Pulmonary artery endothelial cell (primary cell): ENCODE results near the gene TMCC3. TPM values are rescaled to one million over a fixed set of nuclear protein-coding genes. Genes with fewer than 3 reads are reported as not detected.
A peak's percentile ranks its signal among the peaks of the same experiment; 100 is the strongest.

Experiments used
- DNase-seq: peaks from one replicate; pipeline ENCODE4 v3.0.0-alpha.2; 2011; ENCODE audit warnings: low read depth, low spot score
- total RNA-seq: library from RNA; depleted of rRNA; stranded (reverse); fragments of >200 nt; gene quantifications from 2 replicates; pipeline ENCODE4 v1.2.3, GENCODE V29; 2014

Gene TMCC3
- total RNA-seq, 1 donor from 2014 or later = 30.7 TPM

GRCh38 chr12:94535510-94535921 is 114.8 kb downstream of the TMCC3 start:
- DNase-seq = no peak

- no peak for DNase-seq
Measured at GRCh38 chr12:94534774-94535509, 115.4 kb downstream of the TMCC3 start.

GRCh38 chr12:94534278-94534677 is 116.1 kb downstream of the TMCC3 start:
- no peak for DNase-seq

- DNase-seq = peak; percentile 20
Measured at GRCh38 chr12:94532490-94533422, 117.6 kb downstream of the TMCC3 start.

GRCh38 chr12:94531196-94531720 is 119.1 kb downstream of the TMCC3 start:
- no peak for DNase-seq

- DNase-seq = no peak
Measured at GRCh38 chr12:94525951-94526350, 124.4 kb downstream of the TMCC3 start.

Other genes with a start within 250 kb of the TMCC3 start
- gene CEP83, start 190.7 kb downstream of the TMCC3 start, total RNA-seq = 6.1 and 12.0 TPM in 2 replicates